Heart right ventricle (tissue), 16 donors: Measurements from ENCODE around the gene ARL6IP4. TPM values are rescaled to one million over a fixed set of nuclear protein-coding genes. Genes with fewer than 3 reads are reported as not detected.

Source experiments
- ATAC-seq, 8 donors: fragments of 200-7000 bp; cut with Tn5 transposase; one replicate each; pipeline ENCODE4 v1.9.1; 2020; ENCODE audit warnings: mild to moderate bottlenecking in 8 of 8, moderate library complexity in 8 of 8, moderate number of reproducible peaks in 1 of 8
- DNase-seq, 2 donors: peaks; one replicate each; pipeline ENCODE4 v3.0.0-alpha.2; 2020
- H3K27ac ChIP-seq, 10 donors: fragments of 200-600 bp; sonication (generic) in 2 of 10; one replicate each; pipeline versions ENCODE4 v1.5.0 to v1.8.0; 2020 to 2022; ENCODE audit warnings: mild to moderate bottlenecking in 3 of 10
- H3K27me3 ChIP-seq, 7 donors: fragments of 200-600 bp; one replicate each; pipeline ENCODE4 v1.8.0; 2021 to 2022; ENCODE audit warnings: mild to moderate bottlenecking in 2 of 7
- H3K36me3 ChIP-seq, 9 donors: fragments of 200-600 bp; sonication (generic) in 1 of 9; one replicate each; pipeline versions ENCODE4 v1.5.0 to v1.8.0; 2020 to 2022; ENCODE audit warnings: mild to moderate bottlenecking in 2 of 9
- H3K4me1 ChIP-seq, 9 donors: fragments of 200-600 bp; sonication (generic) in 1 of 9; one replicate each; pipeline versions ENCODE4 v1.5.0 to v1.8.0; 2020 to 2022; ENCODE audit warnings: mild to moderate bottlenecking in 4 of 9
- H3K4me3 ChIP-seq, 10 donors: fragments of 200-600 bp; sonication (generic) in 2 of 10; one replicate each; pipeline versions ENCODE4 v1.5.0 to v1.8.0; 2020 to 2022; ENCODE audit warnings: mild to moderate bottlenecking in 7 of 10, moderate library complexity in 2 of 10
- H3K9me3 ChIP-seq, 11 donors: fragments of 200-600 bp in 10 of 11; sonication (generic) in 2 of 11; one replicate each; pipeline versions ENCODE4 v1.5.0 to v1.8.0; 2013 to 2022; ENCODE audit warnings: mild to moderate bottlenecking in 2 of 11, control low read depth in 1 of 11, moderate library complexity in 1 of 11
- WGBS, 2 donors: extraction: QIAGEN DNeasy Blood & Tissue Kit; methylation state at CpG; one replicate each; pipeline ENCODE4 v1.1.7; 2013; ENCODE audit warnings: inconsistent platforms in 1 of 2; 5-methylcytosine and 5-hydroxymethylcytosine counted together
- intact Hi-C, 10 donors: fragments of 100-400 bp; cut with DNase I; formaldehyde crosslinking; loops; one replicate each; pipeline versions ENCODE4 v1.11.1 to v1.14.2; 2022
- polyA plus RNA-seq, 2 donors: library from polyadenylated mRNA; stranded (reverse); fragments of 200-250 nt; gene quantifications; one replicate each; pipeline ENCODE4 v1.2.3, GENCODE V29; 2013
- total RNA-seq, 10 donors: library from RNA; stranded (reverse); fragmentation: NEBNext Ultra II Directional in 3 of 10; extraction: Animal tissue kit (Norgen Biotek cat#: 25700) in 3 of 10; gene quantifications; one replicate each; pipeline versions ENCODE4 v1.2.1 to v1.2.4, GENCODE V29; 2021 to 2023
- TF ChIP-seq, protein P1 (sequence below), 9 donors: fragments of 200-600 bp; sonication (generic) in 2 of 9; IDR thresholded peaks; one replicate each; pipeline versions ENCODE4 v1.5.0 to v1.8.0; 2021 to 2022; ENCODE audit warnings: antibody characterized with exemption in 9 of 9, mild to moderate bottlenecking in 5 of 9, moderate library complexity in 1 of 9
- donor health status: Arrhythmogenic right ventricular cardiomyopathy.
- donor health status: ischemic (EF 13 %, LVEDD 7.1; RV severe dilation, severe dysfunction).
- donor health status: healthy with polysubstance abuse.
- donor health status: DM: no; HTN: yes; CAD: no.
- donor health status: DM: no; HTN: no; CAD: no.
- donor health status: ischemic (EF 25% LVEDD 6.9; RV normal size, moderate dysfunction).
- donor health status: ischemic (EF 25% LVEDD 5.7; RV mildly dilated, moderate dysfunction).
- donor health status: healthy.
- donor health status: DM: yes; HTN: yes; CAD: no.
- donor health status: Ischemic cardiomyopathy.
- donor health status: ischemic (EF 35%, LVEDD 5.7; RV mildly dilated, moderate dysfunction).
- donor health status: nonischemic (EF 11% LVEDD 7.7; RV severe dilation, severe dysfunction).
- donor health status: DM: yes; HTN: yes; CAD: no.
- donor health status: PGD.
- donor health status: ischemic (EF 29% LVEDD 5.4; RV normal size, mild dysfunction).
- donor health status: nonischemic (EF 23%, LVEDD 6.1; RV moderate dilation, normal function).

Gene ARL6IP4
- total and polyA plus RNA-seq, 12 donors: 125 to 319 (median 145) TPM

DNA sequence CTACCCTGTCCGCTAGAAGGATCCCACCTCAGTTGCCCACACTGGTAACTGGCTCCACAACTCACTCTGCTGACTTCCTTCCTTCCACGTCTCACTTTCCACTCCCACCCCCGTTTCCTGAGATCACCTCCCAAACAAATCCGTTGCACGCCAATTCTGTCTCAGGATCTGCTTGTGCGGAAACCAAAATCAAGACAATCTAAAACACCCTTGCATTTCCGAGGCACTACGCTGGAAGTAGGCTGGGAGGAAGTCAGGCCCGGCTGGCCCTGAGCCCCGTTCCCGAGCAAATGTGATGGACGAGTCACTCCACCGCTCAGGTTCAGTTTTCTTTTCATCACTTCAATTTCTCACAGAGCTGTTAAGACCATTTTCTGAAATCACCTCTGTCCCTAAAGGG is 37.3 kb upstream of the ARL6IP4 start:
- intact Hi-C loops: no loop called here
- peaks cover 0 to 34% (median 0%) of the 10 kb centered on the region in 9 donors for H3K36me3 ChIP-seq
- peaks cover 7 to 64% (median 50%) of the 10 kb centered on the region in 9 donors for H3K4me1 ChIP-seq
- H3K27me3 ChIP-seq: no peaks in the 10 kb centered on the region
- H3K4me3 ChIP-seq: peak overlapping the region in 5 of 10 donors; percentile 6 to 27 (median 13)
- TF ChIP-seq, protein P1, sequence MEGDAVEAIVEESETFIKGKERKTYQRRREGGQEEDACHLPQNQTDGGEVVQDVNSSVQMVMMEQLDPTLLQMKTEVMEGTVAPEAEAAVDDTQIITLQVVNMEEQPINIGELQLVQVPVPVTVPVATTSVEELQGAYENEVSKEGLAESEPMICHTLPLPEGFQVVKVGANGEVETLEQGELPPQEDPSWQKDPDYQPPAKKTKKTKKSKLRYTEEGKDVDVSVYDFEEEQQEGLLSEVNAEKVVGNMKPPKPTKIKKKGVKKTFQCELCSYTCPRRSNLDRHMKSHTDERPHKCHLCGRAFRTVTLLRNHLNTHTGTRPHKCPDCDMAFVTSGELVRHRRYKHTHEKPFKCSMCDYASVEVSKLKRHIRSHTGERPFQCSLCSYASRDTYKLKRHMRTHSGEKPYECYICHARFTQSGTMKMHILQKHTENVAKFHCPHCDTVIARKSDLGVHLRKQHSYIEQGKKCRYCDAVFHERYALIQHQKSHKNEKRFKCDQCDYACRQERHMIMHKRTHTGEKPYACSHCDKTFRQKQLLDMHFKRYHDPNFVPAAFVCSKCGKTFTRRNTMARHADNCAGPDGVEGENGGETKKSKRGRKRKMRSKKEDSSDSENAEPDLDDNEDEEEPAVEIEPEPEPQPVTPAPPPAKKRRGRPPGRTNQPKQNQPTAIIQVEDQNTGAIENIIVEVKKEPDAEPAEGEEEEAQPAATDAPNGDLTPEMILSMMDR (IDR thresholded peaks at IDR 0.05): no peak
- WGBS, 2 donors: 54 to 64% methylated on average over 13 of the region's 13 CpGs
- H3K9me3 ChIP-seq: no peaks in the 10 kb centered on the region
- DNase-seq: peak in 1 of 2 donors; percentile 68
- H3K27ac ChIP-seq: peak overlapping the region; percentile 28 to 91 (median 76)
- peak in 7 of 8 donors; percentile 14 to 78 (median 60) for ATAC-seq

DNA sequence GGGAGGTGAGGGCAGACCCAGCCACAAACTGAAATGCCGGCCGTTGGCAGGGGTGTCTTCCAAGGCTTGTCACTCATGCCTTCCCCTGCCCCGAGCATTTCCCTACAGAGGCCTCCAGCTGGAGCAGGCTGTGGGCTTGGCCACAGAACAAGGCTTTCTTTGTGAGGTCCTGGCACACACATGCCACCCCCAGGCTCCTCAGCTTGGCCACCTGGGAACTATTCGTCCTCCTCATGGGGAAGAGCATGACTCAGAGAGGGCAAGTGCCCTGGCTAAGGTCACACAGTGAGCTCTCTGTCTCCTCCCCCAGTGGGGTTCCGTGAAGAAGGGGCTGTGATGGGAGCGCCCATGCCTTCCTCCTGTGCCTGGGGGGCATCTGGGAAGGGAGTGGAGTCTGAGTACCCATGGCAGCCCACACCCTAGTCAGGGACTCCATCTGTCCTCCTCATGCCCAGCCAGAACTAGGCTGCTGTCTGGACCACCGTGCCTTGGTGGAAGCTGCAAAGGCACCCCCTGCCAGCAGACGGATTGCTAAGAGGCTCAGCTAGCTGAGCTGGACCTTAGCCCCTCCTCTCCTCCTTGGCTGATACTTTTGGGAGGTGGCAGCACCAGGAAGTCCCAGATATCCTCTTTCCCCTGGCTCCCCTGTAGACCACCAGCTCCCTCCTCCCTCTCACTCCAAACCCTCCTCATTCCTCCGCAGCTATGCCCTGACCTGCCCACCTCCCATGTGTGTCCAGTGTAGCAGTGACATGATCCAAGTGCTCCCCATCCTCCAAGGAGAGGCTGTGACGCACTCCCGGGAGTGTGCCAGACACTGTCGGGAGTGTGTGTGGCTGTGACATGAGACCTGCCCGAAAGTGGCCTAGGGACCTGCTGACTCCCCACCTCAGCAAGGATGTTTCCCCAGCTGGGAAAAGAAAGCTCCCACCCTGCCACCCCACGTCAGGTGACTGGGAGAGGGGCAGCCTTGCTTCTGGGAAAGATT is 35.6 kb upstream of the ARL6IP4 start:
- H3K4me1 ChIP-seq: peaks cover 7 to 64% (median 50%) of the 10 kb centered on the region in 9 donors
- H3K27ac ChIP-seq: peak overlapping the region in 6 of 10 donors; percentile 28 to 91 (median 83)
- TF ChIP-seq, protein P1 (IDR thresholded peaks at IDR 0.05): no peak
- no peaks in the 10 kb centered on the region for H3K27me3 ChIP-seq
- WGBS, 2 donors: 68 to 76% methylated on average over 14 of the region's 14 CpGs
- DNase-seq: no peak
- peaks cover 0 to 28% (median 0%) of the 10 kb centered on the region in 9 donors for H3K36me3 ChIP-seq
- ATAC-seq: no peak
- intact Hi-C loops: loop anchor here in 2 of 10 donors (5.0 kb wide), 2 partner anchors 148 to 153 kb away; no protein-coding TSS in a partner anchor
- no peak overlapping the region for H3K4me3 ChIP-seq
- H3K9me3 ChIP-seq: no peaks in the 10 kb centered on the region

DNA sequence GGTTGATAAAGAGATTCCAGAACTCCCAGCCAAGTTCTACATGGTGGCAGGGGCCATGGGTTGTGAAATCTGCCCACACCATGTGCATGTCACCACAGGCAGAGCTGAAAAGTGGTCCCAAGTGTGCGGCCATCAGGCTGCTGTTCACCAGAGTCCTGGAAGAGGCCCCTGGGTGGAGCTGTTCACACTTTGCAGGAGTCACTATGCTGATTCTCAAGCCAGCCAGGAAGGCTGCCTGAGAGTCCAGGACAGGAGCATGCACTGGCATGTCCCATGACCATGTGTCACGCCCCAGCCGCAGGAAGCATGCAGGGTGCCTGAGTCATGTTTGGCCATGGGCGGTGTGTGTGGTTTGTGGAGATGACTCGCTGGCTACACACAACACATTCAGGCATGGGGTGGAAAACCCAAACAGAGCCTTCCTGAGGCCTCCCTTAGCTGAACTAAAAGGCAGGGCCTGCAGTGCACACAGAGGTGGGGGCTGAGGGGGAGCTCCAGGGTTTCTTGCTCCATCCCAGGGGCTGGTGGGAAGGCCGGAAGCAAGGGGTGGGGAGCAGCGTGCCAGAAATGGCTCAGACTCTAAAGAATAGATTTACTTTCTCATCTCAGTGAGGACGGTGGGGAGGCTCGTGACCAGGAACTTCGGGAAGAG is 33.7 kb upstream of the ARL6IP4 start:
- Histone ChIP-seq H3K4me3 (no peak overlapping the region), H3K36me3 (peaks cover 0 to 21% (median 0%) of the 10 kb centered on the region in 9 donors), H3K4me1 (peaks cover 7 to 63% (median 50%) of the 10 kb centered on the region in 9 donors), H3K9me3 (no peaks in the 10 kb centered on the region), H3K27ac (peak overlapping the region in 9 of 10 donors; percentile 56 to 85 (median 69)), H3K27me3 (no peaks in the 10 kb centered on the region)
- TF ChIP-seq, protein P1 (IDR thresholded peaks at IDR 0.05): peak in 5 of 9 donors; percentile 17 to 43 (median 28)
- ATAC-seq (peak; percentile 45 to 83 (median 75)), DNase-seq (peak; percentile 55 to 73)
- intact Hi-C loops: loop anchor here in 2 of 10 donors (5.0 kb wide), 2 partner anchors 150 to 155 kb away; no protein-coding TSS in a partner anchor
- WGBS, 2 donors: 57 to 61% methylated on average over 10 of the region's 10 CpGs

DNA sequence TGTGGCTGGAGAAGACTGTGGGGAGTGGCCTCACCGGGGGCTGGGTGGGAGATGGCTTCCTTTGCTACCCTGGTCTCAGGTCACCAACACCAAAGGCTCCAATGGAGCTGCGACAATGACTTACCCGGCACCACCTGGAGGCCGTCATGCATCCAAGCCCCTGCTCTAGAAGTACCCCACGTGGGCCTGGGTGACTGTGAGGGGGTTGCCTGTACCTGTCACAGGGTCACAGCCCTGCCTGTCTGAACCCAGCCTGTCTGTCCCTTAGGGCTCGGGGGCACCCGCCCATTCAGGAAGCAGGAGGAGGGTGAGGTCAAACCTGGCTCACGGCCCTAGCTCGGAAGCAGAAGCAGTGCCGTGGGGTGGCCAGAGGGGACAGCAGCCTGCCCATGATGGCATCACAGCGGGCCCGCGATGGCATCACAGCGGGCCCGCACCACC is 33.1 kb upstream of the ARL6IP4 start:
- TF ChIP-seq, protein P1 (IDR thresholded peaks at IDR 0.05): peak in 4 of 9 donors; percentile 13 to 28 (median 18)
- H3K27me3 ChIP-seq: no peaks in the 10 kb centered on the region
- peak overlapping the region in 9 of 10 donors; percentile 56 to 85 (median 69) for H3K27ac ChIP-seq
- no peak overlapping the region for H3K4me3 ChIP-seq
- H3K4me1 ChIP-seq: peaks cover 7 to 66% (median 46%) of the 10 kb centered on the region in 9 donors
- DNase-seq (peak; percentile 46 to 51), ATAC-seq (peak in 7 of 8 donors; percentile 24 to 53 (median 45))
- H3K36me3 ChIP-seq: peaks cover 0 to 21% (median 0%) of the 10 kb centered on the region in 9 donors
- H3K9me3 ChIP-seq: no peaks in the 10 kb centered on the region
- intact Hi-C loops: loop anchor here in 2 of 10 donors (5.0 kb wide), 2 partner anchors 150 to 155 kb away; no protein-coding TSS in a partner anchor
- WGBS, 2 donors: 65 to 67% methylated on average over 14 to 15 of the region's 15 CpGs
